HepG2 (cell line): ENCODE data around the gene AMPH. TPM values are rescaled to one million over a fixed set of nuclear protein-coding genes. Genes with fewer than 3 reads are reported as not detected.

Source experiments
- ATAC-seq: fragments of 200-7000 bp; cut with Tn5 transposase; 3 replicates; pipeline ENCODE4 v1.9.1; 2020; ENCODE audit warnings: mild to moderate bottlenecking, moderate library complexity
- BruUV-seq: library from RNA; stranded (reverse); fragments of 400-500 nt; replicated peaks from 2 replicates; lab custom pipeline; 2021; lab: Mats Ljungman, UMichigan
- CTCF ChIA-PET: fragments of 300-600 bp; formaldehyde crosslinking; extraction: SDS; loops from one replicate; lab custom pipeline; 2021; ENCODE audit warnings: low total read pairs, inconsistent platforms, low intra/inter-chr PET ratio; lab: Yijun Ruan, JAX
- POLR2A ChIA-PET: fragments of 350-600 bp; sonication (Branson Sonifier 250); formaldehyde crosslinking; loops from one replicate; lab custom pipeline; 2020; ENCODE audit warnings: antibody characterized with exemption, inconsistent platforms; lab: Yijun Ruan, JAX
- DNase-seq: peaks from one replicate; pipeline ENCODE4 v3.0.0-alpha.2; 2015; ENCODE audit warnings: low spot score
- FAIRE-seq: peaks from 3 replicates; lab custom pipeline; 2011; peaks lifted over from hg19 to GRCh38; lab: Jason Lieb, UNC
- H2AFZ ChIP-seq: one replicate; pipeline ENCODE4 v1.6.1; 2011; ENCODE audit warnings: low read length, inconsistent platforms
- H3K27ac ChIP-seq: fragments of 300-600 bp; 3 replicates; pipeline ENCODE4 v1.8.0; 2011; ENCODE audit warnings: mixed run types, mild to moderate bottlenecking, mixed read lengths, low read length, inconsistent platforms; ENCODE audit not compliant: insufficient read depth; ENCODE audit errors: extremely low read length
- H3K27me3 ChIP-seq, 2 experiments: fragments of 200-600 bp in 1 of 2; 2 replicates in 1 of 2; 3 replicates in 1 of 2; pipeline versions ENCODE4 v1.6.0 to v1.8.0; 2011; ENCODE audit warnings: low read length in 2 of 2, mild to moderate bottlenecking in 2 of 2, moderate library complexity in 2 of 2, inconsistent platforms in 1 of 2; ENCODE audit not compliant: insufficient read depth in 2 of 2, control insufficient read depth in 1 of 2
- H3K36me3 ChIP-seq, 2 experiments: fragments of 200-600 bp in 1 of 2; replicated peaks in 1 of 2; 2 replicates in 1 of 2; 3 replicates in 1 of 2; pipeline versions ENCODE4 v1.5.1 to v1.8.0; 2011; ENCODE audit warnings: low read length in 2 of 2, inconsistent platforms in 1 of 2; ENCODE audit not compliant: insufficient read depth in 2 of 2, control insufficient read depth in 1 of 2
- H3K4me1 ChIP-seq: 2 replicates; pipeline ENCODE4 v1.5.1; 2012; ENCODE audit warnings: low read length, inconsistent platforms; ENCODE audit not compliant: insufficient read depth
- H3K4me2 ChIP-seq: 2 replicates; pipeline ENCODE4 v1.6.0; 2011; ENCODE audit warnings: low read depth, low read length, inconsistent platforms
- H3K4me3 ChIP-seq, 3 experiments: fragments of 200-600 bp in 1 of 3; sonication (generic), shearing (Covaris generic) in 1 of 3; replicated peaks in 1 of 3; 2 replicates each; pipeline ENCODE4 v1.5.1; 2011 to 2016; ENCODE audit warnings: low read length in 3 of 3, inconsistent platforms in 2 of 3, low read depth in 2 of 3, mild to moderate bottlenecking in 2 of 3, control low read depth in 1 of 3, mixed read lengths in 1 of 3; ENCODE audit not compliant: insufficient read depth in 1 of 3
- H3K79me2 ChIP-seq: one replicate; pipeline ENCODE4 v1.6.1; 2011; ENCODE audit warnings: low read length, inconsistent platforms; ENCODE audit not compliant: insufficient read depth
- H3K9ac ChIP-seq: 2 replicates; pipeline ENCODE4 v1.6.0; 2011; ENCODE audit warnings: mild to moderate bottlenecking, low read depth, low read length, inconsistent platforms; ENCODE audit not compliant: insufficient read depth
- H3K9me3 ChIP-seq: 2 replicates; pipeline ENCODE4 v1.5.1; 2012; ENCODE audit warnings: mild to moderate bottlenecking, low read length
- H4K20me1 ChIP-seq: 2 replicates; pipeline ENCODE4 v1.6.0; 2011; ENCODE audit warnings: inconsistent platforms, mild to moderate bottlenecking, low read length, moderate library complexity; ENCODE audit not compliant: insufficient read depth
- ARNTL ChIP-seq: sonication (generic); formaldehyde crosslinking; IDR thresholded peaks from 2 replicates; pipeline ENCODE4 v1.4.0; 2020; ENCODE audit warnings: mild to moderate bottlenecking, missing genetic modification reagents
- ELK4 ChIP-seq: sonication (generic); formaldehyde crosslinking; IDR thresholded peaks from 2 replicates; pipeline ENCODE4 v1.9.0; 2021; ENCODE audit warnings: missing genetic modification reagents, borderline replicate concordance
- GABPB1 ChIP-seq: IDR thresholded peaks from 2 replicates; pipeline ENCODE4 v1.6.1; 2016; ENCODE audit warnings: mild to moderate bottlenecking, missing genetic modification reagents, moderate library complexity, missing compliant biosample characterization
- ZBTB1 ChIP-seq: sonication (generic); formaldehyde crosslinking; IDR thresholded peaks from 2 replicates; pipeline ENCODE4 v1.4.0; 2020; ENCODE audit warnings: missing genetic modification reagents, borderline replicate concordance
- ZFP91 ChIP-seq: sonication (generic); formaldehyde crosslinking; IDR thresholded peaks from 2 replicates; pipeline ENCODE4 v1.9.0; 2022; ENCODE audit warnings: missing genetic modification reagents, mild to moderate bottlenecking, borderline replicate concordance
- ZSCAN30 ChIP-seq: sonication (generic); formaldehyde crosslinking; IDR thresholded peaks from 2 replicates; pipeline ENCODE4 v1.5.0; 2020; ENCODE audit warnings: mild to moderate bottlenecking, missing genetic modification reagents
- ZSCAN9 ChIP-seq: IDR thresholded peaks from 2 replicates; pipeline ENCODE4 v1.6.1; 2016; ENCODE audit warnings: borderline replicate concordance
- WGBS: methylation state at CpG from one replicate; pipeline ENCODE4 v1.1.6; 2017; ENCODE audit warnings: low lambda C conversion rate; 5-methylcytosine and 5-hydroxymethylcytosine counted together
- in situ Hi-C: cut with HindIII; loops from 2 replicates; pipeline ENCODE4 v1.10.0; 2017; ENCODE audit warnings: low pct_unique_long_range_greater_than_20kb; ENCODE audit not compliant: extremely low pct_ligation_motif_present
- intact Hi-C: fragments of 100-400 bp; cut with micrococcal nuclease; formaldehyde crosslinking; loops from one replicate; pipeline ENCODE4 v1.10.0; 2022; ENCODE audit not compliant: unreplicated experiment
- polyA plus RNA-seq, 8 experiments: library from polyadenylated mRNA; depleted of rRNA in 3 of 8; stranded (reverse) in 7 of 8; unstranded in 1 of 8; fragments of >200 nt; fragmentation: Illumina TruSeq in 4 of 8; extraction: Trizol in 4 of 8; gene quantifications; 2 replicates each; pipeline versions ENCODE4 v1.2.1 to v1.2.3, GENCODE V29; 2011 to 2016; ENCODE audit warnings: low read depth in 4 of 8, missing spikeins in 1 of 8, mixed read lengths in 1 of 8; ENCODE audit not compliant: insufficient read depth in 1 of 8
- total RNA-seq, 5 experiments: library from RNA; depleted of rRNA; stranded (reverse); fragments of >200 nt; fragmentation: Illumina TruSeq; extraction: Trizol; gene quantifications; 2 replicates each; pipeline ENCODE4 v1.2.3, GENCODE V29; 2016; ENCODE audit warnings: low read depth in 1 of 5

Gene AMPH
- total and polyA plus RNA-seq, 2 of the 13 experiments (the other 11 are each of a cell fraction or from before 2014, with no cell fraction given) = not detected

- in situ Hi-C loops = no loop called here
- no peak overlapping the region for H3K4me2 ChIP-seq
- intact Hi-C loops = no loop called here
- H4K20me1 ChIP-seq = no peaks in the 10 kb centered on the region
- H3K4me3 ChIP-seq = no peak overlapping the region
- BruUV-seq = no TSS peak
- H3K79me2 ChIP-seq = no peaks in the 10 kb centered on the region
- ChIA-PET CTCF (no interaction called here), POLR2A (no interaction called here)
- H3K27ac ChIP-seq = no peak overlapping the region
- H3K9ac ChIP-seq = no peak overlapping the region
- H3K27me3 ChIP-seq = no peaks in the 10 kb centered on the region
- under 1% methylated on average over 3 of the region's 3 CpGs for WGBS
- FAIRE-seq (no peak), DNase-seq (no peak), ATAC-seq (no peak)
- no peaks in the 10 kb centered on the region for H3K36me3 ChIP-seq
- no peaks in the 10 kb centered on the region for H3K9me3 ChIP-seq
- no peaks in the 10 kb centered on the region for H3K4me1 ChIP-seq
- H2AFZ ChIP-seq = no peak overlapping the region
- TF ChIP-seq ZBTB1 (CRISPR knock-in tag) = no peak
- no peak for TF ChIP-seq GABPB1 (CRISPR knock-in tag)
- TF ChIP-seq ZSCAN30 = no peak
- TF ChIP-seq ELK4 (CRISPR knock-in tag) = no peak
- TF ChIP-seq ARNTL = no peak
- no peak for TF ChIP-seq ZSCAN9 (CRISPR knock-in tag)
- no peak for TF ChIP-seq ZFP91
Observed at GRCh38 chr7:38478404-38478803, 152.8 kb downstream of the AMPH start.
